Bronchial epithelial cell (primary cell): ENCODE data around the gene KCNN3. TPM values are rescaled to one million over a fixed set of nuclear protein-coding genes. Genes with fewer than 3 reads are reported as not detected.

Experiments
- DNase-seq: peaks from one replicate; pipeline ENCODE4 v3.0.0-alpha.2; 2010; ENCODE audit warnings: low read depth
- FAIRE-seq: peaks from 2 replicates; lab custom pipeline; 2011; peaks lifted over from hg19 to GRCh38; lab: Jason Lieb, UNC
- H3K27me3 ChIP-seq: 2 replicates; pipeline ENCODE4 v1.5.1; 2011; ENCODE audit warnings: low read length; ENCODE audit not compliant: control insufficient read depth, insufficient read depth
- H3K36me3 ChIP-seq: 2 replicates; pipeline ENCODE4 v1.5.1; 2011; ENCODE audit warnings: low read length; ENCODE audit not compliant: control insufficient read depth, insufficient read depth
- H3K4me3 ChIP-seq: 2 replicates; pipeline ENCODE4 v1.5.1; 2011; ENCODE audit warnings: mild to moderate bottlenecking, low read depth, low read length, control low read depth
- total RNA-seq: library from RNA; depleted of rRNA; stranded (reverse); fragments of >200 nt; gene quantifications from 2 replicates; pipeline ENCODE4 v1.2.1, GENCODE V29; 2014
- TF ChIP-seq, protein P1 (sequence below): IDR thresholded peaks from 2 replicates; pipeline ENCODE4 v1.5.1; 2011; ENCODE audit warnings: mild to moderate bottlenecking, moderate library complexity, low read length, control low read depth, inconsistent platforms; ENCODE audit not compliant: insufficient read depth, severe bottlenecking

KCNN3 gene
- total RNA-seq, 1 donor from 2014 or later = under 0.01 TPM

DNA sequence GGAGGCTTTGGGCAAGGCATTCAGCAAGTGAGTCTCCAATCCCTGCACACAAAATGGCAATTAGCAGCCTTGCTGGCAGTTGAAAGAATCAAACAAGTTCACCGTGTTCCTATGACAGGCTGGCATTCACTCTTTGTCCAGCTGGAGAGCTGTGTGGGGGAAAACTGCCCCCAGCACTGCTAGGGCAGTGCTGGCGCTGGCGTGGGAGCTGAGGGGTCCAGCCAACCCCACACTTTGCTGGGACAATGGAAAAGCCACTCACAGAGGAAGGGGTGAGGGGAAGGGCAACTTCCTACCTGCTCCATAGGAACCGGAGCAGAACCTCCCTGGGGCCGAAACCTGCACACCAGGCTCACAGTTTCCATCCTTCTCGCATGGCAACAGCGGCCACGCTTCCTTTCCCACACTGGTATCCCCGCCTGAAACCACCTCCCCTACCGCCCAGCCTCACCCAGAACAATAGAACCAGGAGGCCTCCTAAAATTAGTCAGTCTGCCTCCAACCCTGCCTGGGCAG lies 26.7 kb upstream of the KCNN3 start:
- TF ChIP-seq, protein P1, sequence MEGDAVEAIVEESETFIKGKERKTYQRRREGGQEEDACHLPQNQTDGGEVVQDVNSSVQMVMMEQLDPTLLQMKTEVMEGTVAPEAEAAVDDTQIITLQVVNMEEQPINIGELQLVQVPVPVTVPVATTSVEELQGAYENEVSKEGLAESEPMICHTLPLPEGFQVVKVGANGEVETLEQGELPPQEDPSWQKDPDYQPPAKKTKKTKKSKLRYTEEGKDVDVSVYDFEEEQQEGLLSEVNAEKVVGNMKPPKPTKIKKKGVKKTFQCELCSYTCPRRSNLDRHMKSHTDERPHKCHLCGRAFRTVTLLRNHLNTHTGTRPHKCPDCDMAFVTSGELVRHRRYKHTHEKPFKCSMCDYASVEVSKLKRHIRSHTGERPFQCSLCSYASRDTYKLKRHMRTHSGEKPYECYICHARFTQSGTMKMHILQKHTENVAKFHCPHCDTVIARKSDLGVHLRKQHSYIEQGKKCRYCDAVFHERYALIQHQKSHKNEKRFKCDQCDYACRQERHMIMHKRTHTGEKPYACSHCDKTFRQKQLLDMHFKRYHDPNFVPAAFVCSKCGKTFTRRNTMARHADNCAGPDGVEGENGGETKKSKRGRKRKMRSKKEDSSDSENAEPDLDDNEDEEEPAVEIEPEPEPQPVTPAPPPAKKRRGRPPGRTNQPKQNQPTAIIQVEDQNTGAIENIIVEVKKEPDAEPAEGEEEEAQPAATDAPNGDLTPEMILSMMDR = no peak
- Histone ChIP-seq H3K27me3 (no peaks in the 10 kb centered on the region), H3K4me3 (no peak overlapping the region), H3K36me3 (no peaks in the 10 kb centered on the region)
- DNase-seq (no peak), FAIRE-seq (no peak)

DNA sequence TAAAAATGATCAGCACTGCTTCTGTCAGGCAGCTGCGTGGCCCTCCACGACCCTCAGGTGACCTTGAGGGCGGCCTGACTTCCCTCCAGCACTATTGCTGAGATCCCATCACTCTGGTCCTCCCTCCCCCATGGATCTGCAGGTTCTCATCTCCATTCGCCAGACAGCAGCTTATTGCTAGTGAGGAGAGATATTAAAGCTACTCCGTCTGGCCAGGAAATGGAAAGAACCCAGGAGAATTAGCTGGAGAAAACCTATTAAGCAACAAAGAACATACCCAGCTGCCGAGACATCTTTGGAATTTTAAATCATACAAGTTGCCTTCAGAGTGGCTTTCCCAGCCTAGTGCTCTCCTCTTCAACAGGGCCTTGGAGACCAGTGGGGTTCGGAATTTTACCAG lies 25.7 kb upstream of the KCNN3 start:
- Histone ChIP-seq H3K4me3 (no peak overlapping the region), H3K27me3 (no peaks in the 10 kb centered on the region), H3K36me3 (no peaks in the 10 kb centered on the region)
- FAIRE-seq (no peak), DNase-seq (no peak)
- TF ChIP-seq, protein P1 = no peak

DNA sequence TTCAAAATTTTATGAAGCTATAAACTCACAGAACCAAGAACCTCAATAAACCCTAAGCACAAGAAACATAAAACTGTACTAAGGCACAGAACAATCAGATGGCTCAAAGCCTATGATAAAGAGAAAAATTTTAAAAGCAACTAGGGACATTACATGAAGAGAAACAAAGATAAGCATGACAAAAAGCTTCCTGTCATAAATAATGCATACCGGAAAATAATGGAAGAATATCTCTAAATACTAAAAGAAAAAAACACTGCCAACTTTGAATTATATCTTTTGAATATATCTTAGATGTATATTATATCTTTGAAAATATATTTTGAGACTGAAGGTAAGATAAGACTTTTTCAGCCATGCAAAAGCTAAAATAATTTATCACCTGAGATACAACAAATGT lies 21.4 kb upstream of the KCNN3 start:
- TF ChIP-seq, protein P1 = no peak
- Histone ChIP-seq H3K27me3 (peaks cover 3% of the 10 kb centered on the region), H3K36me3 (no peaks in the 10 kb centered on the region), H3K4me3 (no peak overlapping the region)
- FAIRE-seq = no peak
- no peak for DNase-seq

DNA sequence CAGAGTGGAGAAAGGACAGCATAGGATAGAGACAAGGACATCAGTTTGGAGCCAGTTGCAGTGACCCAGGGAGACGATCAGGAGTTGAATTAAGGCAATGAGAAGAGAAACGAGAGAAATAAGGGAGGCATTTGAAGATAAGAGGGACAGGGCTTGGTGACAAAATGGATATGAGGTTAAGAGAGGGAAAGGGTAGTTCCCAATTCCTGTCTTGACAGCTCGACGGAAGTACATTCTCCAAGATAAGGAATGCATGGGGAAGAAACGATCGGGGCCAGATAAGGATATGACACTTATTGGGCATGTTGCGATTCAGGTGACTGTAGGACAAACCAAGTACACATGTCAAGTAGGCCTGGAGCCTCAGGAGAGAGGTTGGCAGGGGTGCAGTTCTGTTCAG lies 18.7 kb upstream of the KCNN3 start:
- peaks cover 3% of the 10 kb centered on the region for H3K27me3 ChIP-seq
- no peaks in the 10 kb centered on the region for H3K36me3 ChIP-seq
- no peak for FAIRE-seq
- TF ChIP-seq, protein P1 = no peak
- no peak for DNase-seq
- H3K4me3 ChIP-seq = no peak overlapping the region

DNA sequence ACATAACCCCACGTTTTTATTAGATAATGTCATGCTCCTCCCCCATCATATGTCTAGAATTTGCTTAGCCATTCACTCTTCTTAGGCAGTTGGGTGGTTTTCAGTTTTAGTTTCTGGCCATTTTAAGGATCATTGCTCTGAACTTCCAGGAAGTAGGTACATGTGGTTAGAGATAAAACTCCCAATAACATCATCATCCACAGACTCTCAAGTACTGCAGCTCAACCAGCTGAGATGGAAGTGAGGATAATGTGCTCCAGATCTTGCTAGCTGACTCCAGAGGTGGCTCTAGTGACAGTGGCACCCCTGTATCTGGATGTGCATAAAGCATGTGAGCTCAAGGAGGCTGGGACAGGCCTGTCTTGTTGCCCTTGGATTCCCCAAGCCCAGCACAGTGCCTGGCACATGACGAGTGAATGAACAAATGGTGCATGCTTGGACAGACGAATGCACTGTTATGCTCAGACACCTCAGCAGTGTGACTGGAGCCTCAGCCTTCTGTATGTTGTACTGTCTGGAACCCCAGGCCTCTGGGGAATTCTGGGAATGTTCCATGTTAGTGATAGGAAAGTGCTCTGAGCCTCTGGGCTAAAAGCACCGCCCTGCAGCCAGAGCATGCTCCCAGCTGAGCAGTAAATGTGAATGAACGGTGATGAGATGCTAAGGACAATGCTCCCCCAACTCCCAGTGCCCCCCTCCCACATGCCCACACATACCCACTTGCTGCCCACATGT lies 16.4 kb upstream of the KCNN3 start:
- Histone ChIP-seq H3K4me3 (no peak overlapping the region), H3K36me3 (no peaks in the 10 kb centered on the region), H3K27me3 (peaks cover 3% of the 10 kb centered on the region)
- TF ChIP-seq, protein P1 = no peak
- FAIRE-seq (no peak), DNase-seq (no peak)
